ENCODE measurements around the gene APMAP.

GRCh38 chr20:25025091-25025861 is 32.7 kb upstream of the APMAP start:
- TF ChIP-seq YY1 (IDR thresholded peaks at IDR 0.05; ENCODE audit: low read depth) (no peak), CEBPB (IDR thresholded peaks at IDR 0.05) (no peak), MAX (IDR thresholded peaks at IDR 0.05) (no peak), REST (IDR thresholded peaks at IDR 0.05; ENCODE audit: low read depth) (no peak), EP300 (IDR thresholded peaks at IDR 0.05; ENCODE audit: borderline replicate concordance) (no peak), ZBTB7A (IDR thresholded peaks at IDR 0.05; ENCODE audit: low read depth) (no peak), USF1 (IDR thresholded peaks at IDR 0.05) (no peak)

All from Ishikawa (cell line).